Measurements from ENCODE around the gene SAMMSON. TPM values are rescaled to one million over a fixed set of nuclear protein-coding genes. Genes with fewer than 3 reads are reported as not detected.
A peak's percentile ranks its signal among the peaks of the same experiment; 100 is the strongest.

Gene SAMMSON
- total and polyA plus RNA-seq, 2 experiments from 2014 or later = not detected

DNA sequence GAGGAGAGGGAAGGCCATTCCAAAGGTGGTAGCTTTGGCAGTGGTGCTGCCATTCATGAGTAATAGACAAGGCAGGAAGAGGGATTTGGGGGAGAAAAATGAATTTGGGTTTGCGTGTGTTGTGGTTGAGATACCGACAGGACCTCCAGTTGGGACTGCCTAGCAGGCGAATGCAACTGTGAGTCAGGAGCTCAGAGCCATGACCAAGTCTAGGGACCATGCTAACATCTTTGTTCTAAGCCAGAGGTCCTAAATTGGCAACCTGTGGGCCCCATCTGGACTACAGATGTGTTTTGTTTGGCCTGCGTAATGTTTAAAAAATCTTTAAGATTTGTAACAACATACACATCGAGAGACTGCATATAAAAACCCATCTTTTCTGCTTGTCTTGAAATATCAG, 61.6 kb downstream of the SAMMSON start (continued):
- TF ChIP-seq, protein P1, sequence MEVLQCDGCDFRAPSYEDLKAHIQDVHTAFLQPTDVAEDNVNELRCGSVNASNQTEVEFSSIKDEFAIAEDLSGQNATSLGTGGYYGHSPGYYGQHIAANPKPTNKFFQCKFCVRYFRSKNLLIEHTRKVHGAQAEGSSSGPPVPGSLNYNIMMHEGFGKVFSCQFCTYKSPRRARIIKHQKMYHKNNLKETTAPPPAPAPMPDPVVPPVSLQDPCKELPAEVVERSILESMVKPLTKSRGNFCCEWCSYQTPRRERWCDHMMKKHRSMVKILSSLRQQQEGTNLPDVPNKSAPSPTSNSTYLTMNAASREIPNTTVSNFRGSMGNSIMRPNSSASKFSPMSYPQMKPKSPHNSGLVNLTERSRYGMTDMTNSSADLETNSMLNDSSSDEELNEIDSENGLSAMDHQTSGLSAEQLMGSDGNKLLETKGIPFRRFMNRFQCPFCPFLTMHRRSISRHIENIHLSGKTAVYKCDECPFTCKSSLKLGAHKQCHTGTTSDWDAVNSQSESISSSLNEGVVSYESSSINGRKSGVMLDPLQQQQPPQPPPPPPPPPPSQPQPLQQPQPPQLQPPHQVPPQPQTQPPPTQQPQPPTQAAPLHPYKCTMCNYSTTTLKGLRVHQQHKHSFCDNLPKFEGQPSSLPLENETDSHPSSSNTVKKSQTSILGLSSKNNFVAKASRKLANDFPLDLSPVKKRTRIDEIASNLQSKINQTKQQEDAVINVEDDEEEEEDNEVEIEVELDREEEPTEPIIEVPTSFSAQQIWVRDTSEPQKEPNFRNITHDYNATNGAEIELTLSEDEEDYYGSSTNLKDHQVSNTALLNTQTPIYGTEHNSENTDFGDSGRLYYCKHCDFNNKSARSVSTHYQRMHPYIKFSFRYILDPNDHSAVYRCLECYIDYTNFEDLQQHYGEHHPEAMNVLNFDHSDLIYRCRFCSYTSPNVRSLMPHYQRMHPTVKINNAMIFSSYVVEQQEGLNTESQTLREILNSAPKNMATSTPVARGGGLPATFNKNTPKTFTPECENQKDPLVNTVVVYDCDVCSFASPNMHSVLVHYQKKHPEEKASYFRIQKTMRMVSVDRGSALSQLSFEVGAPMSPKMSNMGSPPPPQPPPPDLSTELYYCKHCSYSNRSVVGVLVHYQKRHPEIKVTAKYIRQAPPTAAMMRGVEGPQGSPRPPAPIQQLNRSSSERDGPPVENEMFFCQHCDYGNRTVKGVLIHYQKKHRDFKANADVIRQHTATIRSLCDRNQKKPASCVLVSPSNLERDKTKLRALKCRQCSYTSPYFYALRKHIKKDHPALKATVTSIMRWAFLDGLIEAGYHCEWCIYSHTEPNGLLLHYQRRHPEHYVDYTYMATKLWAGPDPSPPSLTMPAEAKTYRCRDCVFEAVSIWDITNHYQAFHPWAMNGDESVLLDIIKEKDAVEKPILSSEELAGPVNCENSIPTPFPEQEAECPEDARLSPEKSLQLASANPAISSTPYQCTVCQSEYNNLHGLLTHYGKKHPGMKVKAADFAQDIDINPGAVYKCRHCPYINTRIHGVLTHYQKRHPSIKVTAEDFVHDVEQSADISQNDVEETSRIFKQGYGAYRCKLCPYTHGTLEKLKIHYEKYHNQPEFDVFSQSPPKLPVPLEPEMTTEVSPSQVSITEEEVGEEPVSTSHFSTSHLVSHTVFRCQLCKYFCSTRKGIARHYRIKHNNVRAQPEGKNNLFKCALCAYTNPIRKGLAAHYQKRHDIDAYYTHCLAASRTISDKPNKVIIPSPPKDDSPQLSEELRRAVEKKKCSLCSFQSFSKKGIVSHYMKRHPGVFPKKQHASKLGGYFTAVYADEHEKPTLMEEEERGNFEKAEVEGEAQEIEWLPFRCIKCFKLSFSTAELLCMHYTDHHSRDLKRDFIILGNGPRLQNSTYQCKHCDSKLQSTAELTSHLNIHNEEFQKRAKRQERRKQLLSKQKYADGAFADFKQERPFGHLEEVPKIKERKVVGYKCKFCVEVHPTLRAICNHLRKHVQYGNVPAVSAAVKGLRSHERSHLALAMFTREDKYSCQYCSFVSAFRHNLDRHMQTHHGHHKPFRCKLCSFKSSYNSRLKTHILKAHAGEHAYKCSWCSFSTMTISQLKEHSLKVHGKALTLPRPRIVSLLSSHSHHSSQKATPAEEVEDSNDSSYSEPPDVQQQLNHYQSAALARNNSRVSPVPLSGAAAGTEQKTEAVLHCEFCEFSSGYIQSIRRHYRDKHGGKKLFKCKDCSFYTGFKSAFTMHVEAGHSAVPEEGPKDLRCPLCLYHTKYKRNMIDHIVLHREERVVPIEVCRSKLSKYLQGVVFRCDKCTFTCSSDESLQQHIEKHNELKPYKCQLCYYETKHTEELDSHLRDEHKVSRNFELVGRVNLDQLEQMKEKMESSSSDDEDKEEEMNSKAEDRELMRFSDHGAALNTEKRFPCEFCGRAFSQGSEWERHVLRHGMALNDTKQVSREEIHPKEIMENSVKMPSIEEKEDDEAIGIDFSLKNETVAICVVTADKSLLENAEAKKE (CRISPR knock-in tag; IDR thresholded peaks at IDR 0.05) = no peak
- TF ChIP-seq POLR2AphosphoS5 (IDR thresholded peaks at IDR 0.05; ENCODE audit: low read depth) = no peak

DNA sequence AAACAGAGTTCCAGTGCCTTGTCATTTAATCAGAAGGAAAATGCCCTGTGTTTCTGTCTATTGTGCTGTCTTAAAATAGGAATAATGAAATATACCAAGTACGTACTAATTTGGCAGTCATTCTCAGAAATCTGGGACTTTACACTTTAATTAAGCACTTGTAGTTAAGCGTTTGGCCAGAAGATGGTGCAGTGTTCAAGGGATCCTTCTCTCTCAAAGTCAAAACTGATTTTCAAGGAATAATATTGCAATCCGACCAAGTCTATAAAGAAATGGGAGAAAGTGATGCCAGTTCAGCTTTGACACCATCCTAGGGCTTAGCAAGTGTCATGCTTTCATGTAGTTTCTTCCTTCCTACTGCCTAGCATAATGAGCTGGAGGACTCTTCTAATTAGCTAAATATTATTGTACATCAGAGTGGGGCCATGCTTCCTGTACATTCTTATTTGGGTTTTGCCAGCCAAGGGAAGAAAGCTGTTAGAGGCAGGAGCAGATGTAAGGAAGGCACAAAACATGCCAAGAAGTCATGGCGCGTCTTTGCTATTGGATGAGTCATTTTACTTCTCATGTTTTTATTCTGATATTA, 64.8 kb downstream of the SAMMSON start:
- peaks cover 8% of the 10 kb centered on the region; the same call in 1 of the 2 replicates for H3K4me1 ChIP-seq (ENCODE audit: insufficient read depth)
- Mint-ChIP-seq H3K4me3 (no peak overlapping the region), H3K27ac (no peak overlapping the region), H3K9me3 (no peaks in the 10 kb centered on the region), H3K4me1 (peaks cover 28% of the 10 kb centered on the region; the same call in 2 of the 3 replicates), H3K27me3 (ENCODE audit: insufficient read depth, low read depth, poor library complexity) (peaks cover 3% of the 10 kb centered on the region), H3K36me3 (ENCODE audit: low read depth) (no peaks in the 10 kb centered on the region)
- H3K79me2 ChIP-seq (replicated peaks; ENCODE audit: insufficient read depth) = no peaks in the 10 kb centered on the region
- no peaks in the 10 kb centered on the region for H3K9me2 ChIP-seq (ENCODE audit: insufficient read depth)
- no peak overlapping the region for H3K4me2 ChIP-seq
- H3K4me3 ChIP-seq = no peak overlapping the region
- no peaks in the 10 kb centered on the region for H4K20me1 ChIP-seq (replicated peaks; ENCODE audit: insufficient read depth)
- DNase-seq (ENCODE audit: low spot score) (peak; percentile 63), ATAC-seq (no peak)
- no peaks in the 10 kb centered on the region for H3K36me3 ChIP-seq (ENCODE audit: insufficient read depth)
- H3F3A ChIP-seq (replicated peaks; ENCODE audit: low read depth) = no peaks in the 10 kb centered on the region
- TF ChIP-seq, protein P2, sequence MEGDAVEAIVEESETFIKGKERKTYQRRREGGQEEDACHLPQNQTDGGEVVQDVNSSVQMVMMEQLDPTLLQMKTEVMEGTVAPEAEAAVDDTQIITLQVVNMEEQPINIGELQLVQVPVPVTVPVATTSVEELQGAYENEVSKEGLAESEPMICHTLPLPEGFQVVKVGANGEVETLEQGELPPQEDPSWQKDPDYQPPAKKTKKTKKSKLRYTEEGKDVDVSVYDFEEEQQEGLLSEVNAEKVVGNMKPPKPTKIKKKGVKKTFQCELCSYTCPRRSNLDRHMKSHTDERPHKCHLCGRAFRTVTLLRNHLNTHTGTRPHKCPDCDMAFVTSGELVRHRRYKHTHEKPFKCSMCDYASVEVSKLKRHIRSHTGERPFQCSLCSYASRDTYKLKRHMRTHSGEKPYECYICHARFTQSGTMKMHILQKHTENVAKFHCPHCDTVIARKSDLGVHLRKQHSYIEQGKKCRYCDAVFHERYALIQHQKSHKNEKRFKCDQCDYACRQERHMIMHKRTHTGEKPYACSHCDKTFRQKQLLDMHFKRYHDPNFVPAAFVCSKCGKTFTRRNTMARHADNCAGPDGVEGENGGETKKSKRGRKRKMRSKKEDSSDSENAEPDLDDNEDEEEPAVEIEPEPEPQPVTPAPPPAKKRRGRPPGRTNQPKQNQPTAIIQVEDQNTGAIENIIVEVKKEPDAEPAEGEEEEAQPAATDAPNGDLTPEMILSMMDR (conservative IDR thresholded peaks at IDR 0.05; ENCODE audit: low read depth in 2 of 2) = peak; percentile 74 to 75
- TF ChIP-seq, protein P1 (CRISPR knock-in tag; IDR thresholded peaks at IDR 0.05) = no peak
- no peak for TF ChIP-seq EZH2phosphoT487 (IDR thresholded peaks at IDR 0.05; ENCODE audit: unreplicated experiment)
- H3K27me3 ChIP-seq (ENCODE audit: insufficient read depth) = no peaks in the 10 kb centered on the region
- H3K27ac ChIP-seq (ENCODE audit: low read depth) = no peak overlapping the region
- no peak overlapping the region for H2AFZ ChIP-seq

Measured in GM23338 (cell line).